DOHH2 (cell line): ENCODE measurements around the gene KNG1.

Experiments used
- H3F3A ChIP-seq: fragments of 200-600 bp; sonication (generic), shearing (Covaris generic); 2 replicates; pipeline ENCODE4 v1.6.0; 2016; ENCODE audit warnings: antibody characterized with exemption, mild to moderate bottlenecking; ENCODE audit not compliant: control insufficient read depth, insufficient read depth
- H3K27ac ChIP-seq: fragments of 200-600 bp; sonication (generic); 2 replicates; pipeline ENCODE4 v1.5.1; 2014; ENCODE audit warnings: low read depth, mild to moderate bottlenecking, low read length, moderate library complexity
- H3K27me3 ChIP-seq: fragments of 200-600 bp; sonication (generic); 2 replicates; pipeline ENCODE4 v1.6.1; 2014; ENCODE audit warnings: mild to moderate bottlenecking, low read length, mixed read lengths; ENCODE audit not compliant: control insufficient read depth
- H3K36me3 ChIP-seq: fragments of 200-600 bp; sonication (generic); 2 replicates; pipeline ENCODE4 v1.6.1; 2014; ENCODE audit warnings: mild to moderate bottlenecking, low read length, moderate library complexity, mixed read lengths; ENCODE audit not compliant: control insufficient read depth
- H3K4me1 ChIP-seq: fragments of 200-600 bp; sonication (generic); 2 replicates; pipeline ENCODE4 v1.6.1; 2014; ENCODE audit warnings: mild to moderate bottlenecking, low read length, mixed read lengths; ENCODE audit not compliant: control insufficient read depth
- H3K4me2 ChIP-seq: fragments of 200-600 bp; sonication (generic); 2 replicates; pipeline ENCODE4 v1.6.0; 2014; ENCODE audit warnings: mild to moderate bottlenecking, low read length, moderate library complexity
- H3K4me3 ChIP-seq: fragments of 200-600 bp; sonication (generic); 2 replicates; pipeline ENCODE4 v1.5.1; 2014; ENCODE audit warnings: mild to moderate bottlenecking, low read length, mixed read lengths
- H3K79me2 ChIP-seq: fragments of 200-600 bp; sonication (generic); 2 replicates; pipeline ENCODE4 v1.6.1; 2014; ENCODE audit warnings: mild to moderate bottlenecking, low read length, mixed read lengths; ENCODE audit not compliant: control insufficient read depth
- H3K9me2 ChIP-seq: fragments of 200-600 bp; sonication (generic); replicated peaks from 2 replicates; pipeline ENCODE4 v1.6.1; 2014; ENCODE audit warnings: mild to moderate bottlenecking, low read length, mixed read lengths; ENCODE audit not compliant: control insufficient read depth
- H3K9me3 ChIP-seq: fragments of 200-600 bp; sonication (generic); 2 replicates; pipeline ENCODE4 v1.6.1; 2014; ENCODE audit warnings: antibody characterized with exemption, low read length, mixed read lengths; ENCODE audit not compliant: control insufficient read depth, insufficient read depth
- H4K20me1 ChIP-seq: fragments of 200-600 bp; sonication (generic); 2 replicates; pipeline ENCODE4 v1.6.0; 2014; ENCODE audit warnings: low read depth, mild to moderate bottlenecking, antibody characterized with exemption, low read length, moderate library complexity; ENCODE audit not compliant: control insufficient read depth, insufficient read depth
- CTCF ChIP-seq: fragments of 200-600 bp; sonication (generic); IDR thresholded peaks from one replicate; pipeline ENCODE4 v1.5.1; 2014; ENCODE audit warnings: antibody characterized with exemption, mild to moderate bottlenecking, low read depth, low read length; ENCODE audit not compliant: poor library complexity, severe bottlenecking
- EZH2phosphoT487 ChIP-seq: fragments of 200-600 bp; sonication (generic); IDR thresholded peaks from 2 replicates; pipeline ENCODE4 v1.6.1; 2017; ENCODE audit warnings: borderline replicate concordance, mild to moderate bottlenecking, antibody characterized with exemption, low read length, moderate library complexity, mixed read lengths

Gene KNG1

GRCh38 chr3:186717039-186717457, at the start of gene KNG1:
Gene KNG1, plus strand, starts transcription at chr3:186717359. Its CDS starts 184 bp downstream, at chr3:186717543.
- H3F3A ChIP-seq, result no peaks in the 10 kb centered on the region

GRCh38 chr3:186668426-186668825, 48.7 kb upstream of the KNG1 start:
- Histone ChIP-seq H3K4me1 (peaks cover 4% of the 10 kb centered on the region; the same call in 1 of the 2 replicates), H3K9me3 (no peaks in the 10 kb centered on the region), H3K4me2 (no peak overlapping the region), H3F3A (no peaks in the 10 kb centered on the region), H3K27ac (no peak overlapping the region), H4K20me1 (no peaks in the 10 kb centered on the region), H3K27me3 (no peaks in the 10 kb centered on the region), H3K36me3 (no peaks in the 10 kb centered on the region), H3K4me3 (no peak overlapping the region), H3K79me2 (no peaks in the 10 kb centered on the region), H3K9me2 (no peaks in the 10 kb centered on the region)
- TF ChIP-seq EZH2phosphoT487 (no peak), CTCF (no peak)

More at GRCh38 chr3:186717039-186717457, at the start of gene KNG1:
- H3K9me2 ChIP-seq, result no peaks in the 10 kb centered on the region
- no peaks in the 10 kb centered on the region for H3K9me3 ChIP-seq
- no peaks in the 10 kb centered on the region for H3K36me3 ChIP-seq
- no peak for TF ChIP-seq CTCF
- TF ChIP-seq EZH2phosphoT487, result no peak
- H3K4me2 ChIP-seq, result no peak within 1 kb of the TSS
- no peaks in the 10 kb centered on the region for H3K4me1 ChIP-seq
- no peaks in the 10 kb centered on the region for H3K79me2 ChIP-seq
- peaks cover 10% of the 10 kb centered on the region for H3K27me3 ChIP-seq
- H4K20me1 ChIP-seq, result no peaks in the 10 kb centered on the region
- H3K27ac ChIP-seq, result no peak within 1 kb of the TSS
- no peak within 1 kb of the TSS for H3K4me3 ChIP-seq

- H3K4me1 ChIP-seq, result peaks cover 4% of the 10 kb centered on the region; the same call in 1 of the 2 replicates
- no peaks in the 10 kb centered on the region for H3K36me3 ChIP-seq
- H4K20me1 ChIP-seq, result no peaks in the 10 kb centered on the region
- no peaks in the 10 kb centered on the region for H3K9me2 ChIP-seq
- no peaks in the 10 kb centered on the region for H3K79me2 ChIP-seq
- H3K9me3 ChIP-seq, result no peaks in the 10 kb centered on the region
- H3K27ac ChIP-seq, result no peak overlapping the region
- no peak for TF ChIP-seq CTCF
- TF ChIP-seq EZH2phosphoT487, result no peak
- no peak overlapping the region for H3K4me2 ChIP-seq
- H3K4me3 ChIP-seq, result no peak overlapping the region
- H3F3A ChIP-seq, result no peaks in the 10 kb centered on the region
- H3K27me3 ChIP-seq, result peaks cover 10% of the 10 kb centered on the region
Measured at GRCh38 chr3:186669378-186670084, 47.6 kb upstream of the KNG1 start.
